A673 (cell line): ENCODE results near the gene WBP2.

ENCODE experiments used
- EZH2 ChIP-seq: fragments of 200-600 bp; sonication (generic); IDR thresholded peaks from 2 replicates; pipeline ENCODE4 v1.6.1; 2017; ENCODE audit warnings: borderline replicate concordance, low read depth, mild to moderate bottlenecking, mixed read lengths, antibody characterized with exemption, low read length; ENCODE audit not compliant: poor library complexity, severe bottlenecking
- TF ChIP-seq, protein P1 (sequence below): fragments of 300-800, 200-600 bp; sonication (generic); conservative IDR thresholded peaks from 2 replicates; pipeline ENCODE4 v1.5.1; 2017; ENCODE audit warnings: low read depth, mild to moderate bottlenecking, antibody characterized with exemption, low read length, moderate library complexity, mixed read lengths

DNA sequence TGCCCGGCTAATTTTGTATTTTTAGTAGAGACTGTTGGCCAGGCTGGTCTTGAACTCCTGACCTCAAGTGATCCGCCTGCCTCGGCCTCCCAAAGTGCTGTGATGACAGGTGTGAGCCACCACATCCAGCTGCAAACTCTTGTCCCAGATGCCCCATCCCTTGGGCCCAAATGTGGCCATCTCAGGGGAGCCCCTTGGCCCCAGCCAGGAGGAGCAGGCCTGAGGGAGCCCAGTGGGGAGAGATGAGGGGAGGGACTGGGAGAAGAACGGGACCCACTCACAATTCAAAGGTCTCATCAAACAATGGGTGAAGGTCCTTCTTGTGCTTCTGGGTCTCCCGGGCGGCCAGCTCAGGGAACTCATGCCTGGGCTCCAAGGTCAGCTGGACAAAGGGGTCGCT is 25.4 kb downstream of the WBP2 start:
- TF ChIP-seq EZH2, result no peak
- TF ChIP-seq, protein P1, sequence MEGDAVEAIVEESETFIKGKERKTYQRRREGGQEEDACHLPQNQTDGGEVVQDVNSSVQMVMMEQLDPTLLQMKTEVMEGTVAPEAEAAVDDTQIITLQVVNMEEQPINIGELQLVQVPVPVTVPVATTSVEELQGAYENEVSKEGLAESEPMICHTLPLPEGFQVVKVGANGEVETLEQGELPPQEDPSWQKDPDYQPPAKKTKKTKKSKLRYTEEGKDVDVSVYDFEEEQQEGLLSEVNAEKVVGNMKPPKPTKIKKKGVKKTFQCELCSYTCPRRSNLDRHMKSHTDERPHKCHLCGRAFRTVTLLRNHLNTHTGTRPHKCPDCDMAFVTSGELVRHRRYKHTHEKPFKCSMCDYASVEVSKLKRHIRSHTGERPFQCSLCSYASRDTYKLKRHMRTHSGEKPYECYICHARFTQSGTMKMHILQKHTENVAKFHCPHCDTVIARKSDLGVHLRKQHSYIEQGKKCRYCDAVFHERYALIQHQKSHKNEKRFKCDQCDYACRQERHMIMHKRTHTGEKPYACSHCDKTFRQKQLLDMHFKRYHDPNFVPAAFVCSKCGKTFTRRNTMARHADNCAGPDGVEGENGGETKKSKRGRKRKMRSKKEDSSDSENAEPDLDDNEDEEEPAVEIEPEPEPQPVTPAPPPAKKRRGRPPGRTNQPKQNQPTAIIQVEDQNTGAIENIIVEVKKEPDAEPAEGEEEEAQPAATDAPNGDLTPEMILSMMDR, result no peak
